ENCODE results near the gene ERLIN1. TPM values are rescaled to one million over a fixed set of nuclear protein-coding genes. Genes with fewer than 3 reads are reported as not detected.

The ERLIN1 gene
- total RNA-seq, 1 donor from 2014 or later, result 49.5 TPM

DNA sequence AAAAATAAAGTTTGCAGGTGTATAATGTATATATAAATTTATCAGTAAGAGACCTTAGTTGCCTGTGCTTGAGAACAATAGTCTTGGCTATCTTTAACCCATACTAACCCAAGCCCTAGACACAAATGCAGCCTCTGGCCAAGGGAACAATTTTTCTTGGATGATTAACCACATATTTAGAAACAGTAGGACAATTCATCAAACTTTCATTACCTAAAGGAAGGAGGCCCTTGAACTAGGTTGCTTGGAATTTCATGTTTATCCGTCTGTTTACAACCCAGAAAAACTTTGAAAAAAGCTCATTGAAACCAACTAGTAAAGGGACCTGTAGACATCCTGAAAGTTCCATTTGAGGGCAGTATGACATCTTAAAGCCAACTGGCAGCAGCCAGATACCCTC is 8.9 kb upstream of the ERLIN1 start:
- H3K36me3 Mint-ChIP-seq (ENCODE audit: insufficient read depth), result peaks cover 13% of the 10 kb centered on the region
- H3K27ac Mint-ChIP-seq, result no peak overlapping the region
- no peaks in the 10 kb centered on the region for H3K27me3 Mint-ChIP-seq
- no peaks in the 10 kb centered on the region for H3K4me1 Mint-ChIP-seq (ENCODE audit: low read depth)
- no peaks in the 10 kb centered on the region for H3K9me3 Mint-ChIP-seq (ENCODE audit: low read depth)
- TF ChIP-seq CTCF (IDR thresholded peaks at IDR 0.05; ENCODE audit: unreplicated experiment), result no peak
- DNase-seq (ENCODE audit: low spot score, unreplicated experiment), result no peak
- H3K4me3 Mint-ChIP-seq (ENCODE audit: low read depth), result no peak overlapping the region

- H3K4me1 Mint-ChIP-seq (ENCODE audit: low read depth), result peaks cover 6% of the 10 kb centered on the region
- no peak for TF ChIP-seq CTCF (IDR thresholded peaks at IDR 0.05; ENCODE audit: unreplicated experiment)
- H3K36me3 Mint-ChIP-seq (ENCODE audit: insufficient read depth), result peaks cover 12% of the 10 kb centered on the region
- no peak overlapping the region for H3K4me3 Mint-ChIP-seq (ENCODE audit: low read depth)
- H3K27ac Mint-ChIP-seq, result no peak overlapping the region
- no peaks in the 10 kb centered on the region for H3K9me3 Mint-ChIP-seq (ENCODE audit: low read depth)
- no peak for DNase-seq (ENCODE audit: low spot score, unreplicated experiment)
- no peaks in the 10 kb centered on the region for H3K27me3 Mint-ChIP-seq
These were observed 6.5 kb upstream of the ERLIN1 start for GRCh38 chr10:100192350-100192749.

DNA sequence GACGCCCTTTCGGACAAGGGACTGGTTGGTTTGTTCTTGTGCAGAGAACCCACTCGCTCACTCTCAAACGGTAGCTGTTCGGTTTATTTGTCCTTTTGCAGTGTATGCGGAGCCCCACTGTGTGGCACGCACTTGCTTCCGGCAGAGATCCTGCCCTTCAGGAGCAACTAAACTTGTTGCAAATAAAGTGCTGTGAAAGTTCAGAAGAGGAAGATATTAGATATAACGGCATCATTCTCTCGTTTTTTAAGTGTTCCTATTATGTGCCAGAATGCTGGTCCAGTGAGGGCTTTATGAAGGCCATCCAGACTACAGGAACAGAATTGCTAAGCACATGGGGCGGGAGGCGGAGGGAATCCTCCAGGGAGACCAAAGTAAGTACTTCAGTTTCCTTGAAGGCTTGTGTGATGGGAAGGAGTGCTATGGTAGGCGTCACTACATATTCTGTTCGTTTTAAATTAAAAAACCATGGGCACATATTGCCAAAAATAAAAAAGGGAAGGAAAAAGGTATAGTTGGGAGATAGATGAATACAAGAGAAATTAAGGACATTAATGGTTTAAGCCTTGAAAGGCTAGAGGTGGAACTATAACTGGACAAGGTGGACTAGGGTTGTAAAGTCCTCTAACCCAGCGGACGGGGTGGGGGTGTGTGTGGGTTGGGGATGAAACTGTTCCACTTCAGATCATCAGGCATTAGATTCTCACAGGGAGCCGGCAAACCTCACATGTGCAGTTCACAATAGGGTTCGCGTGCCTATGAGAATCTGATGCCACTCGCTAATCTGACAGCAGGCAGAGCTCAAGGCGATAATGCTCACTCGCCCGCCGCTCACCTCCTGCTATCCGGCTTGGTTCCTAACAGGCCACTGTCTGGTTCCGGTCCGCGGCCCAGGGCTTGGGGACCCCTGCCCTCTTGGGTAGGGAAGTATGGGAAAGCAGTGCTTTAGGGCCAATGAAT is 704 bp upstream of the ERLIN1 start:
- Mint-ChIP-seq H3K27ac (peak overlapping the region; percentile 93), H3K4me1 (ENCODE audit: low read depth) (peaks cover 42% of the 10 kb centered on the region), H3K9me3 (ENCODE audit: low read depth) (no peaks in the 10 kb centered on the region), H3K4me3 (ENCODE audit: low read depth) (peak overlapping the region; percentile 90), H3K36me3 (ENCODE audit: insufficient read depth) (peaks cover 16% of the 10 kb centered on the region), H3K27me3 (no peaks in the 10 kb centered on the region)
- no peak for DNase-seq (ENCODE audit: low spot score, unreplicated experiment)
- TF ChIP-seq CTCF (IDR thresholded peaks at IDR 0.05; ENCODE audit: unreplicated experiment), result no peak

GRCh38 chr10:100184840-100185239 is 989 bp downstream of the ERLIN1 start:
- Mint-ChIP-seq H3K27ac (peak overlapping the region; percentile 87), H3K4me1 (ENCODE audit: low read depth) (peaks cover 54% of the 10 kb centered on the region), H3K4me3 (ENCODE audit: low read depth) (peak overlapping the region; percentile 90), H3K36me3 (ENCODE audit: insufficient read depth) (peaks cover 11% of the 10 kb centered on the region), H3K27me3 (no peaks in the 10 kb centered on the region), H3K9me3 (ENCODE audit: low read depth) (no peaks in the 10 kb centered on the region)
- TF ChIP-seq CTCF (IDR thresholded peaks at IDR 0.05; ENCODE audit: unreplicated experiment), result no peak
- DNase-seq (ENCODE audit: low spot score, unreplicated experiment), result no peak

DNA sequence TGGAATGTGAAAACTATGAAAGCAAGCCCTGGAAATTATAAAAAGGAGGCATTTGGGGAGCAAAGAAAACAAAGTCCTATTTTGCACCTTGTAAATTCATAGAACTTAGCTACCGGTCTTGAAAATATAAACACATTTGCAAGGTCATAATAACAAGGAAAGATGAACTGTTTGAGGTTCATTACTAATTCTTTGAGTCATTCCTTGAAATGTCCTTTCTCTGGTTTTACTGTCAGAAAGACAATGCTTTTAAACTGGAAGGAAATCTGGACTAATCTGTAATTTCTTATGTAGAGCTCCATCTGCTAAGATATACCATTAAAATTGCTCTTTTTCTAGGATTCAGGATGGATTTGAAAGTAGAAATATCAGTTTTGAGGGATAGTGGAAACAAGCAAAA is 1.4 kb downstream of the ERLIN1 start:
- peaks cover 58% of the 10 kb centered on the region for H3K4me1 Mint-ChIP-seq (ENCODE audit: low read depth)

More for the DNA sequence above, 1.4 kb downstream of the ERLIN1 start:
- no peaks in the 10 kb centered on the region for H3K27me3 Mint-ChIP-seq
- H3K27ac Mint-ChIP-seq, result no peak overlapping the region
- TF ChIP-seq CTCF (IDR thresholded peaks at IDR 0.05; ENCODE audit: unreplicated experiment), result no peak
- peaks cover 10% of the 10 kb centered on the region for H3K36me3 Mint-ChIP-seq (ENCODE audit: insufficient read depth)
- H3K4me3 Mint-ChIP-seq (ENCODE audit: low read depth), result peak overlapping the region; percentile 90
- DNase-seq (ENCODE audit: low spot score, unreplicated experiment), result no peak
- no peaks in the 10 kb centered on the region for H3K9me3 Mint-ChIP-seq (ENCODE audit: low read depth)
